IMR-90 (cell line): ENCODE measurements around the gene ENOX2. TPM values are rescaled to one million over a fixed set of nuclear protein-coding genes. Genes with fewer than 3 reads are reported as not detected.
A peak's percentile ranks its signal among the peaks of the same experiment; 100 is the strongest.

Experiments
- ATAC-seq: fragments of 200-7000 bp; cut with Tn5 transposase; 2 replicates; pipeline ENCODE4 v1.9.1; 2020; ENCODE audit warnings: low read depth, mild to moderate bottlenecking, moderate library complexity
- BruUV-seq: library from RNA; stranded (reverse); fragments of 400-500 nt; replicated peaks from 2 replicates; lab custom pipeline; 2021; lab: Mats Ljungman, UMichigan
- CTCF ChIA-PET: fragments of 300-600 bp; formaldehyde crosslinking; extraction: SDS; loops from one replicate; lab custom pipeline; 2021; ENCODE audit warnings: antibody characterized with exemption; lab: Yijun Ruan, JAX
- POLR2A ChIA-PET: fragments of 300-600 bp; sonication (Branson Sonifier 250); formaldehyde crosslinking; loops from one replicate; lab custom pipeline; 2022; ENCODE audit warnings: antibody characterized with exemption; ENCODE audit not compliant: unreplicated experiment; lab: Charles Lee
- DNase-seq: peaks from one replicate; pipeline ENCODE4 v3.0.0; 2013
- H2AFZ ChIP-seq: replicated peaks from 2 replicates; pipeline ENCODE3; 2013; ENCODE audit warnings: low read length, mild to moderate bottlenecking; ENCODE audit not compliant: poor library complexity
- H2AK5ac ChIP-seq: 2 replicates; pipeline ENCODE4 v1.6.1; 2013; ENCODE audit warnings: low read depth, low read length, inconsistent platforms
- H2AK9ac ChIP-seq: replicated peaks from 2 replicates; pipeline ENCODE3; 2013; ENCODE audit warnings: mild to moderate bottlenecking, low read depth, low read length, moderate library complexity; ENCODE audit not compliant: poor library complexity
- H2BK120ac ChIP-seq: 2 replicates; pipeline ENCODE4 v1.6.1; 2013; ENCODE audit warnings: low read depth, low read length, inconsistent platforms
- H2BK15ac ChIP-seq: 3 replicates; pipeline ENCODE4 v1.6.1; 2013; ENCODE audit warnings: low read depth, low read length, inconsistent platforms
- H2BK20ac ChIP-seq: 2 replicates; pipeline ENCODE4 v1.6.1; 2013; ENCODE audit warnings: low read depth, mild to moderate bottlenecking, inconsistent platforms, low read length, moderate library complexity
- H2BK5ac ChIP-seq: 2 replicates; pipeline ENCODE4 v1.6.1; 2013; ENCODE audit warnings: mild to moderate bottlenecking, low read depth, low read length, inconsistent platforms; ENCODE audit not compliant: poor library complexity, severe bottlenecking
- H3K14ac ChIP-seq: replicated peaks from 2 replicates; pipeline ENCODE4 v1.6.1; 2013; ENCODE audit warnings: low read depth, low read length, inconsistent platforms
- H3K18ac ChIP-seq: 2 replicates; pipeline ENCODE4 v1.6.1; 2013; ENCODE audit warnings: low read depth, low read length, control low read depth
- H3K23ac ChIP-seq: 2 replicates; pipeline ENCODE4 v1.6.1; 2013; ENCODE audit warnings: low read depth, low read length, inconsistent platforms
- H3K27ac ChIP-seq: 2 replicates; pipeline ENCODE4 v1.5.1; 2013; ENCODE audit warnings: mild to moderate bottlenecking, control low read depth, low read length; ENCODE audit not compliant: insufficient read depth
- H3K27me3 ChIP-seq: 2 replicates; pipeline ENCODE4 v1.6.1; 2013; ENCODE audit warnings: low read length; ENCODE audit not compliant: control insufficient read depth, insufficient read depth
- H3K36me3 ChIP-seq: 2 replicates; pipeline ENCODE4 v1.6.1; 2013; ENCODE audit warnings: low read length, mixed read lengths; ENCODE audit not compliant: control insufficient read depth, insufficient read depth
- H3K4ac ChIP-seq: 2 replicates; pipeline ENCODE4 v1.6.1; 2013; ENCODE audit warnings: low read depth, low read length, inconsistent platforms
- H3K4me1 ChIP-seq: 2 replicates; pipeline ENCODE4 v1.6.1; 2013; ENCODE audit warnings: low read length, mixed read lengths; ENCODE audit not compliant: control insufficient read depth, insufficient read depth
- H3K4me2 ChIP-seq: 2 replicates; pipeline ENCODE4 v1.6.1; 2013; ENCODE audit warnings: low read depth, mild to moderate bottlenecking, control low read depth, low read length, moderate library complexity
- H3K4me3 ChIP-seq: 2 replicates; pipeline ENCODE4 v1.5.1; 2013; ENCODE audit warnings: low read depth, mild to moderate bottlenecking, control low read depth, low read length, moderate library complexity; ENCODE audit not compliant: insufficient read depth
- H3K56ac ChIP-seq: 2 replicates; pipeline ENCODE4 v1.6.1; 2013; ENCODE audit warnings: low read length, inconsistent platforms; ENCODE audit not compliant: insufficient read depth; ENCODE audit errors: extremely low read depth
- H3K79me1 ChIP-seq, 2 experiments: 2 replicates each; pipeline ENCODE4 v1.6.1; 2013; ENCODE audit warnings: low read length in 2 of 2, inconsistent platforms in 1 of 2, low read depth in 1 of 2
- H3K9ac ChIP-seq: 2 replicates; pipeline ENCODE4 v1.6.1; 2013; ENCODE audit warnings: low read depth, low read length, control low read depth
- H3K9me1 ChIP-seq: 2 replicates; pipeline ENCODE4 v1.6.1; 2013; ENCODE audit warnings: low read length, inconsistent platforms; ENCODE audit not compliant: insufficient read depth
- H3K9me3 ChIP-seq: 2 replicates; pipeline ENCODE4 v1.6.1; 2013; ENCODE audit warnings: low read length; ENCODE audit not compliant: control insufficient read depth, insufficient read depth
- H4K20me1 ChIP-seq: 2 replicates; pipeline ENCODE4 v1.6.1; 2013; ENCODE audit warnings: low read length, inconsistent platforms; ENCODE audit not compliant: insufficient read depth
- H4K5ac ChIP-seq: 2 replicates; pipeline ENCODE4 v1.6.1; 2013; ENCODE audit warnings: mild to moderate bottlenecking, low read depth, low read length, control low read depth
- H4K8ac ChIP-seq, 2 experiments: 2 replicates each; pipeline ENCODE4 v1.6.1; 2013; ENCODE audit warnings: low read depth in 2 of 2, low read length in 2 of 2, control low read depth in 1 of 2, inconsistent platforms in 1 of 2
- H4K91ac ChIP-seq: 2 replicates; pipeline ENCODE4 v1.6.1; 2013; ENCODE audit warnings: low read depth, low read length, inconsistent platforms; ENCODE audit not compliant: insufficient read depth
- BHLHE40 ChIP-seq: fragments of 150-350 bp; IDR thresholded peaks from 2 replicates; pipeline ENCODE4 v1.6.1; 2016; ENCODE audit warnings: mild to moderate bottlenecking, low read depth, low read length
- CEBPB ChIP-seq: IDR thresholded peaks from 2 replicates; pipeline ENCODE4 v1.6.1; 2012; ENCODE audit warnings: low read depth, low read length, improper control_type of control experiment
- CTCF ChIP-seq: conservative IDR thresholded peaks from 2 replicates; pipeline ENCODE4 v1.5.1; 2012; ENCODE audit warnings: mild to moderate bottlenecking, low read depth, low read length, improper control_type of control experiment
- FOS ChIP-seq: fragments of 150-350 bp; IDR thresholded peaks from 2 replicates; pipeline ENCODE4 v1.6.1; 2016; ENCODE audit warnings: low read depth, low read length
- MAZ ChIP-seq: IDR thresholded peaks from 2 replicates; pipeline ENCODE4 v1.6.1; 2012; ENCODE audit warnings: low read depth, mild to moderate bottlenecking, low read length, improper control_type of control experiment, moderate library complexity, borderline replicate concordance
- NFE2L2 ChIP-seq: fragments of 150-350 bp; IDR thresholded peaks from 2 replicates; pipeline ENCODE4 v1.6.1; 2016; ENCODE audit warnings: low read depth, mild to moderate bottlenecking, low read length
- POLR2A ChIP-seq: IDR thresholded peaks from 2 replicates; pipeline ENCODE4 v1.6.1; 2012; ENCODE audit warnings: mild to moderate bottlenecking, low read depth, low read length
- RAD21 ChIP-seq: IDR thresholded peaks from 2 replicates; pipeline ENCODE4 v1.6.1; 2012; ENCODE audit warnings: low read length, improper control_type of control experiment
- RCOR1 ChIP-seq: IDR thresholded peaks from 2 replicates; pipeline ENCODE4 v1.6.1; 2012; ENCODE audit warnings: mild to moderate bottlenecking, low read length, improper control_type of control experiment; ENCODE audit not compliant: insufficient replicate concordance
- RFX5 ChIP-seq: IDR thresholded peaks from 2 replicates; pipeline ENCODE4 v1.8.0; 2012; ENCODE audit warnings: low read depth, mild to moderate bottlenecking, low read length, moderate library complexity
- SMC3 ChIP-seq: fragments of 150-350 bp; IDR thresholded peaks from 2 replicates; pipeline ENCODE4 v1.6.1; 2016; ENCODE audit warnings: low read depth, mild to moderate bottlenecking, antibody characterized with exemption, low read length, moderate library complexity
- USF2 ChIP-seq: fragments of 150-350 bp; IDR thresholded peaks from 2 replicates; pipeline ENCODE4 v1.6.1; 2017; ENCODE audit warnings: mild to moderate bottlenecking, antibody characterized with exemption, low read length, low read depth
- WGBS, 2 experiments: methylation state at CpG; one replicate each; pipeline versions ENCODE4 v1.1.5 to v1.1.7; 2013; ENCODE audit warnings: missing lambda C conversion rate in 2 of 2; ENCODE audit not compliant: insufficient read length in 1 of 2; ENCODE audit errors: extremely low coverage in 2 of 2; 5-methylcytosine and 5-hydroxymethylcytosine counted together
- dilution Hi-C: fragments of 300-500 bp; cut with HindIII; formaldehyde crosslinking; loops from one replicate; pipeline ENCODE4 v1.14.3; 2018; ENCODE audit warnings: low sequenced_read_pairs; ENCODE audit not compliant: unreplicated experiment
- in situ Hi-C: fragments of 300-500 bp; cut with MboI; formaldehyde crosslinking; loops from 3 replicates; pipeline ENCODE4 v1.14.3; 2019; ENCODE audit warnings: low sequenced_read_pairs, inconsistent platforms, mixed read lengths
- intact Hi-C: fragments of 100-400 bp; cut with micrococcal nuclease; formaldehyde crosslinking; loops from 2 replicates; pipeline ENCODE4 v1.10.0; 2022
- polyA plus RNA-seq, 3 experiments: library from polyadenylated mRNA; depleted of rRNA; stranded (reverse); fragments of >200 nt; gene quantifications; 2 replicates each; pipeline ENCODE4 v1.2.3, GENCODE V29; 2012; ENCODE audit warnings: low replicate concordance in 1 of 3
- total RNA-seq: library from RNA; depleted of rRNA; stranded (reverse); fragments of >200 nt; gene quantifications from 2 replicates; pipeline ENCODE4 v1.2.3, GENCODE V29; 2012

ENOX2 gene
- total and polyA plus RNA-seq, 2 of the 4 experiments (the other 2 are of a cell fraction): 6.3 to 11.8 TPM

DNA sequence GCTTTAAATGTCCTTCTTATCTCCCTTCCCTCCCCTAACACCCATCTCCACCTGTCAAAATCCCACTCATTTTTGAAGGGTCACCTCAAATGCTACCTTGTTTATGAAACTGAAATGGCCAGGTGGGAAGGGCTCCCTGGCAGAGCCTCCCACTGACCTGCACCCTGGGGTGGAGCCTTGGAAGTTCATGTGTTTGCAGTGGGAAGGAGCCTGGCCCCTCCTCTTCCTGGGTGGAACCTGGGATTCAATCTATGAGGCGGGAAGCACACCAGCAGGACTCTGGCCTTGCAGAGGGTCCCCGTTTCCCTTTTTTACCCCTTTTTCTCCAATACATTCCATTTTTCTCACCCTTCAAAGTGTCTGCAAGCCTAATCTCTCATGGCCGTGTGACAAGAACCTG, 197.4 kb downstream of the ENOX2 start:
- no peaks in the 10 kb centered on the region for H3K9me1 ChIP-seq
- no peak overlapping the region for H2BK15ac ChIP-seq
- no peak overlapping the region for H3K18ac ChIP-seq
- no peak overlapping the region for H3K23ac ChIP-seq
- BruUV-seq: no TSS peak
- H3K14ac ChIP-seq: no peak overlapping the region
- no peak overlapping the region for H2BK5ac ChIP-seq
- TF ChIP-seq CEBPB: no peak
- TF ChIP-seq RFX5: no peak
- TF ChIP-seq FOS: no peak
- no peak for TF ChIP-seq NFE2L2
- no peak for TF ChIP-seq SMC3
- TF ChIP-seq BHLHE40: no peak
- no peak for TF ChIP-seq RAD21
- no peak for TF ChIP-seq MAZ
- TF ChIP-seq CTCF: no peak
- TF ChIP-seq USF2: no peak
- TF ChIP-seq RCOR1: no peak
- no peak for TF ChIP-seq POLR2A
- no peak overlapping the region for H4K5ac ChIP-seq
- H2AFZ ChIP-seq: no peak overlapping the region
- H4K8ac ChIP-seq: no peak overlapping the region
- H3K27ac ChIP-seq: no peak overlapping the region
- no peak for DNase-seq
- in situ Hi-C loops: no loop called here
- H4K20me1 ChIP-seq: no peaks in the 10 kb centered on the region
- H2AK5ac ChIP-seq: 0 out of 2 replicates have a peak overlapping the region, but pooled peaks have one; percentile 1
- H3K36me3 ChIP-seq: no peaks in the 10 kb centered on the region
- no peaks in the 10 kb centered on the region for H3K27me3 ChIP-seq
- ChIA-PET POLR2A (no interaction called here), CTCF (no interaction called here)
- H3K4me1 ChIP-seq: peaks cover 3% of the 10 kb centered on the region; the same call in 1 of the 2 replicates
- dilution Hi-C loops: no loop called here
- H3K4me3 ChIP-seq: no peak overlapping the region
- no peak overlapping the region for H3K4ac ChIP-seq
- intact Hi-C loops: no loop called here
- H3K9me3 ChIP-seq: no peaks in the 10 kb centered on the region
- no peak overlapping the region for H3K56ac ChIP-seq
- no CpG with 5 or more reads among the region's 3 CpGs for WGBS, 2 experiments
- H3K9ac ChIP-seq: no peak overlapping the region
- H3K4me2 ChIP-seq: no peak overlapping the region
- H4K91ac ChIP-seq: no peak overlapping the region
- H2AK9ac ChIP-seq: no peak overlapping the region
- H2BK120ac ChIP-seq: no peak overlapping the region
- no peak overlapping the region for H2BK20ac ChIP-seq
- no peaks in the 10 kb centered on the region for H3K79me1 ChIP-seq
- ATAC-seq: no peak
